Activated naive CD4-positive, alpha-beta T cell treated with Interleukin-2 at 50 U/mL for 16 hours (primary cell): ENCODE measurements around the gene FXYD3.
A peak's percentile ranks its signal among the peaks of the same experiment; 100 is the strongest.
"Not testable (repeated sequence)": the region's sequence is repeated elsewhere in the genome, so short reads cannot be mapped to it uniquely, and the experiment has no call there.

ENCODE experiments used
- DNase-seq: peaks from one replicate; pipeline ENCODE4 v3.0.0-alpha.2; 2020

The FXYD3 gene

DNA sequence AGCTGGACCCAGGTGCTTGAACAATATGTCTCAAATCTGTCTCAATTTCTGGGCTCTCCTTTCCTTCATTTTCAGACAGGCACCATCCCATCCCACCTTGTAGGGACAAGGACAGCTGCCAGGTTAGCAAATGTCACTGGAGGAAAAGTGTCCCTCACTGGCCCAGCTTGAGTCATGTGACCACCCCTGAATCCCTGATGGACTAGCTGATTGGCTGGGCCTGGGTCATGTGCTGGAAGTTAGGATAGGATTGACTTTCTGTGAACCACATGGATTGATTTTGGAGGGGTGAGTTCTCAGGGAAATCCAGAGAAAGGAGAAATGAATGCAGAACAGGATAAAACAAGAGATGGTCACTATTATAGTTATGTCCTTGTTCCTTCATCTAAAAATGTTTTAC lies 28.2 kb upstream of the FXYD3 start:
- DNase-seq, result no peak

DNA sequence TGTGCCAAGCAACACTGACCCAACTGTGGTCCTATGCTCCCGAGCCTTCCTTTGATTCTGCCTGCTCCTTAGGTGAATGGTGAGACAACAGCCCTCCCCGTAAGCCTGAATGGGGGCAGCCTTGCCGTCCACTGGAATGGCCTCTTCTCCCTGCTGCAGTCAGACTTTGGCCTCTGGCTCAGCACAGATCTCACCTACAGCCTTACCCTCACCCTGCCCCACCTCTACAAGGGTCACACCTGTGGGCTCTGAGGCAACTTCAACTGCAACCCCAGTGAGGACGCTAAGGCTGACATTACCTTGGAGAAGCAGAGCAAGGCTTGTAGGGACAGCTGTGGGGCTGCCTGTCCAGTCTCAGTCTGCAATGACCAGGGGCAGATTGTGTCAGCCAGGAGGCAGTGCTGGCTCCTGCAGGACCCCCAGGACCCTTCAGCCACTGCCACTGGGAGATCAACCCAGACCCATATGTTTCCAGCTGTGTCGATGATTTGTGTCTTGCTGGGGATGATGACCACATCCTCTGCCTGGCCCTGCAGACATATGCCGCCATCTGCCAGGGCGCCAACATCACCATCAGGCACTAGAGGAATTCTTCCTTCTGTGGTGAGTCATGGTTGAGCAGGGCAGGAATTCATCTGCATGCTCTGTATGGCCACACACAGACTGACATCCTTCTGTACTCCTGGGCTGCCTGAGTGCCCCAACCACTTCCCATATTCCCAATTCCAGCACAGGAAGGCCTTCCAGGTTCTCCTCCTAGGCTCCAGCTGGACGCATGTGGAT lies 27.3 kb upstream of the FXYD3 start:
- no peak for DNase-seq

DNA sequence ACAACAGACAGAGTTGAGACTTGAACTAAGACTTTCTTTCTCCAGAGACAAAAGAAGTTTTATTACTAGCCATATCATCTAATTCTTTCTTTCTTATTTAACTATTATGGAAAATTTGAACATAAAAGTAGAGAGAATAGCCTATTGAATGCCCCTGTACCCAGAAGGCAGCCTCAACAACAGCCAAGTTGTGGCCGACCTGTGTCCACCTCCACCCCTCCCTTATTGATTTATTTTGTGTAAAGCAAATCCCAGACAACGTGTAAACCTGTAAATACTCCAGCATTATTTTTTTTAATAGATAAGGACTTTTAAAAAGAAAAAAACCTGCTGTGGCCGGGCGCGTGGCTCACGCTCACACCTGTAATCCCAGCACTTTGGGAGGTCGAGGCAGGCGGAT lies 26.1 kb upstream of the FXYD3 start:
- DNase-seq, result no peak

DNA sequence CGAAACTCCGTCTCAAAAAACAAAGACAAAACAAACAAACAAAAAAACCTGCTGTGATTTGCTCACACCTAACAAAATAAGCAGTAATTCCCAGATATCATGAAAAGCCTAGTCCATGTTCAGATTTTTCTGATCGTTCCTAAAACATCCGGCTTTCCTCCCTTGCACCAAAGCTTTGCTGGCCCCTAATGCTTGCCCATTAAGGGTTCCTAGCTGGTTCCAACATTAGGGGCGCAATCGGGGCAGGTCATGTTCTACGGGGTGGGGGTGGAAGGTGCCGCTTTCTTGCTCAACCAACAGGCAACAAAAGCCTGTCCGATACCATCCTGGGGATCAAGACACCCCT lies 25.5 kb upstream of the FXYD3 start:
- DNase-seq, result no peak

DNA sequence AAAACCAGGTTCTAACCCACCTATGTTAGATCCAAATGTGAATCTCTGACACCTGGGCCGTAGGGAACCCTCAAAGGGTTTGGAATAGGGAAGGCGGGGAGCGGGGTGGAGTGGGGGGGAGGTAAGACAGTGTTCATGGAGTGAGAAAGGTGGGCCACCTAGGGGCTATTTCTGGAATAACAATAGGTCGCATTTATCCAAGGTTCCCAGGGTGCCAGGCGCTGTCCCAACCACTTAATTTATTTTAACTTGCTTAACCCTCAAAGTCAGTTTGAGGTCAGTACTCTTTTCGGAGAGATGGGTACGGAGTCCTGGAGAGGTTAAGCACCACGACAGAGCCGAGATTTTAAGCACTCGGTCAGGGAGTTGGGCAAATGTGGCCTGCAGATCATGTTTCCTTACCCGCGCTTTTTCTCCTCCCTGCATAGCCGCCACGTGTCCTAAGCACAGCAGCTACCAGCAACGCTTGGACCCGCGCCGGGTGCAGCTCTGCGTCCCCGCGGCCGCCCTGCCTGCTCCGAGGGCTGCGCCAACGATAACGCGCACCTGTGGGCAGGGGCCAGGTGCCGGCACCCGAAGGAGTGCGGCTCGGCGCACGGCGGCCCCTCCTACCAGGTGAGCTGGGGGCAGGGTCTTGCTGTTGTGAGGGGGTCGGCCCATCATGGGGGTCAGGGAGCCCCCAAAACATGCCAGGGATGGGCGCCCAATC lies 25.0 kb upstream of the FXYD3 start:
- DNase-seq, result peak; percentile 22

DNA sequence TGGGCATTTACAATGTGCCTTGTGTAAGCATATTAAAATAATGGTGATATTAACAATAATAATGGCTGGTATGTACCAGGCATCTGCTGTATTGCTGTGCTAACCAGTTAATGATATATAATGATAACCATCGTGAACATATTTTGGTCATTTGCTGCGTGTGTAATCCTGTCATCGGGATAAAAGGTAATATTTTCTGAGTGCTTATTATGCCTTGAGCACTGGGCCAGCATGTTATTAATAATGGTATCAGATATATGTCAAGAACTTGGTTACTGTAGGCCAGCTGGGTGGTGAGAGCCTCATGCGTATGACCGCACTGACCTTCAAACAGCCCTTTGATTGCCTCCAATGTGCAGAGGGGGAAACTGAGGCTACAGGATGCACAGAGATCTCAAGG lies 22.2 kb upstream of the FXYD3 start:
- DNase-seq, result no peak

DNA sequence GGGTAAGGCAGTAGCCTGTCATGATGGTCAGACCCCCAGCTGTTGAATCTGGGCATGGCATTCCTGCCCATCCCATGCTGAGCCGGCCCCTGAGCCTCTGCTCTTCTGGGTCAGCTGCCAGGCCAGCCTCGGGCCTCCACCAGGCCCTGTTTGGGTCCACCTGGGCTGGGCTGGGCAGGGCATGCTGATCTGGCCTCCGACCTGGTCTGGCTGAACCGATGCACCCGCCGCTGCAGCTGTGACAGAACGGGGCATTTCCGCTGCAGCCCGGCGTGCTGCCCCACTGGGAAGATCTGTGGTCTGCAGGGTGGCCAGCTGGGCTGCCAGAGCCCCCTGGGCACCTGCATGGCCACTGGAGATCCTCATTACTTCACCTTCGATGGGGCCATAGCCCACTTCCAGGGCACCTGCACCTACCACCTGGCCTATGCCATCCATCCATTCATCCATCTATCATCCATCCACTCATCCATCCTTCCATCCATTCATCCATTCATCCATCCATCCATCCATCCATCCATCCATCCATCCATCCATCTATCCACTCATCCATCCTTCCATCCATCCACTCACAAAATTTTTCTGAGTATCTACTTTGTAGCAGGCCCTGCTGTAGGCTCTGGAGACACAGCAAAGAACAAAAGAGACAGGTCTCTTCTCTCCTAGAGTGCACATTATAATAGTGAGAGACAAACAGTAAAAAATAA lies 21.5 kb upstream of the FXYD3 start:
- DNase-seq, result no peak

DNA sequence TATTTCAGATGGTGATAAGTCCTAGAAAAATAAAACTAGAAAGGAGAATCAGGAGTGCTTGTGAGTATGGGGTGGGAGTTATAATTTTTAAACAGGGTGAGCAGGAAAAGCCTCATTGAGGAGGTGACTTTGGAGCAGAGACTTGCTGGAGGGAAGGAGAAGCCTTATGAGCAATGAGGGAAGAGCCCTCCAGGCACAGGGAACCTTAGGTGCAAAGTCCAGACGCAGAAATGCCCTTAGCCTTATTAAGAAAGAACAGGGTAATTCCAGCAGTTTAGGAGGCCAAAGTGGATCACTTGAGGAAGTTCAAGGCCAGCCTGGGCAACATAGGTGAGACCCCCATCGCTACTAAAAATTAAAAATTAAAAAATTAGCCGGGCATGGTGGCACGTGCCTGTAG lies 21.0 kb upstream of the FXYD3 start:
- no peak for DNase-seq

DNA sequence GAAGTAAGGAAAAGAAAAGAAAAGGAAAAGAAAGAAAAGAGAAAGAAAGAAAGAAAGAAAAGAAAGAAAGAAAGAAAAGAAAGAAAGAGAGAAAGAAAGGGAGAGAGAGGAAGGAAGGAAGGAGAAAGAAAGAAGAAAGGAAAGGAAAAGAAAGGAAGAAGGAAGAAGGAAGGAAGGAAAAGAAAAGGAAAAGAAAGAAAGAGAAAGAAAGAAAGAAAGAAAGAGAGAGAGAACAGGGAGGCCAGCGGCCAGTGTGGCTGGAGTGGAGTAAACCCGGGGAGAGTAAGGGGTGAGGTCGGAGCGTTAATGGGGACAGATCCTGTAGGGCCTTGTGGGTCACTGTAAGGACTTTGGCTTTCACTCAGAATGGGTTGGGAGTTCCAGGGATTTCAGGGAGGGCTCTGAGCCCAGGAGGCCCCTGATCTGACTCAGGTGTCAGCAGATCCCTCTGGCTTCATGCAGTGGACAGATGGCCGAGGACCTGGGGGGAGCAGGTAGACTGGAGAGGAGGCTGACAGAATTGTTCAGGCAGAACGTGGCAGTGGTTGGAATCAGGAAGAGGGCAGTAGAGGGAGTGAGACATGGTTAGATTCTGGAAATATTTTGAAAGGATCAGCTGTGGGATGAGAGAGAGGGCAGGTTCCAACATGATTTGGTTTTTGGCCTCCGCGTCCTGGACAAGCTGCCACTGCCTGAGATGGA lies 19.8 kb upstream of the FXYD3 start:
- no peak for DNase-seq

DNA sequence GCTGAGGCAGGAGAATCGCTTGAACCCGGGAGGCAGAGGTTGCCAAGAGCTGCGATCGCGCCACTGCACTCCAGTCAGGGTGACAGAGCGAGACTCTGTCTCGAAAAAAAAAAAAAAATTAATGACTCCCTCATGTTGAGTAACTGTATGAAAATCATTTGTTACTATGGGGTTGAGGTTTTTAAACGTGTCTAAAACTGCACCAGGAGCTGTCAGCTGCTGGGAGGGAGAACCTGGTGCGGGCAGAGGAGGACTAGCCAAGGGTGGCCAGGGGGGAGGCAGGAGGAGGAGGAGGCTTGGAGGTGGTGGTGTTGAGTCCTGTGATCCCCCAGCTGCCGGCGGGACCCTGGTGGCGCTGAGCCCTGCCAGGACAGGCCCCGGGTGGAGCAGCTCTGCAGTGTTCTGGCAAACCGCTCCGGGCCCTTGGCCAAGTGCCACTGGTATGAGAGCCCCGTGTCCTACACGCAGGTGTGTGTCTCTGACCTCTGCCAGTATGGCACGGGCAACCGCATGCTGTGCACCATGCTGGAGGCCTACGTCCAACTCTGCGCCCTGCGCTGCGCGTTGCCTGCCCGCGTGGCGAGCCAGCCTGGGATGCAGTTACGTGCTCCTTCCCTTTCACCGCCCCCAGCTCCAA lies 17.1 kb upstream of the FXYD3 start:
- no peak for DNase-seq

DNA sequence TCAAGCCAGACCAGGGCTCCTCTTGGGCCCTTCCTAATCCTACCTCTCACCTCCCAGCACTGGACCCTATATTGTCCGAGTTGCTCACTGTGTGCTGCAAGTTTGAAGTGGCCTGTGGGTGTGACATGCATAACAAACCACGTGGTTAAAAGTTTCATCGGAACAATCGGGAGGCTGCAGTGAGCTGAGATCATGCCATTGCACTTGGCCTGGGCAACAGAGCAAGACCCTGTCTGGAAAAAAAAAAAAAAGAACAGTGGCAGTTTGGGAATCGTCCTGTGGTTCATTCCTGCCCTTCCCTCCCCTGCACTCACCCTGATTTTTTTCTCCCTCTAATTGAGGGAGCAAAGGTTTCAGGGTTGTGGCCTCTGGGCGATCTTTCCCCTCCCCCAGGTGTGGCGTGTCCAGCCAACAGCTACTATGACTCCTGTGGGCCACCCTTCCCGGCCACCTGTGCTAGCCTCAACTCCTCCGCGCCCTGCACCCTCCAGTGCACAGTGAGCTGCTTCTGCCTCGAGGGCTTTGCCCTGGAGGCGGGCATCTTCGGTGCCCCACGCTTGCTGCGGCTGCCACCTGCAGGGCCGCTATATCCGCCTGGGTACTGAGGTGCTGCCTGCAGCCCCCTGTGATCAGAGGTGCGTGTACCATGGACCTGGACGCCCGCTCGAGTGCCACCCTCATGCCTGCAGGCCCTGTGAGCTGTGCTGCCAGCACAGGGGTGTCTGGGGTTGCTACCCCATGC lies 16.3 kb upstream of the FXYD3 start:
- no peak for DNase-seq

DNA sequence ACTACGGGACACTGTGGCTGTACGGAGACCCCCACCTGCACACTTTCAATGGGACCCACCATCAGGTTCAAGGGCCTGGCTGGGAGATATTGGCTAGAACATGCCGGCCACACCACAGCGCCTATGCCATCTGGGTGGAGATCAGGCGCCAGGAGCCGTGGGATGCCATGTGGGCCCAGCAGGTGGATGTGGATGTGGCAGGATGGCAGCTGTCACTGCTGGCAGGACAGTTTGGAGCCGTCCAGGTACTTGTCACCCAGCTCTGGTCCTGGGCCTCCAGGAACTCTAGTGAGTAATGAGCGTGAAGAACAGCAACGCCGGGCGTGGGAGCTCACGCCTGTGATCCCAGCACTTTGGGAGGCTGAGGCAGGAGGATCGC lies 15.7 kb upstream of the FXYD3 start:
- no peak for DNase-seq

DNA sequence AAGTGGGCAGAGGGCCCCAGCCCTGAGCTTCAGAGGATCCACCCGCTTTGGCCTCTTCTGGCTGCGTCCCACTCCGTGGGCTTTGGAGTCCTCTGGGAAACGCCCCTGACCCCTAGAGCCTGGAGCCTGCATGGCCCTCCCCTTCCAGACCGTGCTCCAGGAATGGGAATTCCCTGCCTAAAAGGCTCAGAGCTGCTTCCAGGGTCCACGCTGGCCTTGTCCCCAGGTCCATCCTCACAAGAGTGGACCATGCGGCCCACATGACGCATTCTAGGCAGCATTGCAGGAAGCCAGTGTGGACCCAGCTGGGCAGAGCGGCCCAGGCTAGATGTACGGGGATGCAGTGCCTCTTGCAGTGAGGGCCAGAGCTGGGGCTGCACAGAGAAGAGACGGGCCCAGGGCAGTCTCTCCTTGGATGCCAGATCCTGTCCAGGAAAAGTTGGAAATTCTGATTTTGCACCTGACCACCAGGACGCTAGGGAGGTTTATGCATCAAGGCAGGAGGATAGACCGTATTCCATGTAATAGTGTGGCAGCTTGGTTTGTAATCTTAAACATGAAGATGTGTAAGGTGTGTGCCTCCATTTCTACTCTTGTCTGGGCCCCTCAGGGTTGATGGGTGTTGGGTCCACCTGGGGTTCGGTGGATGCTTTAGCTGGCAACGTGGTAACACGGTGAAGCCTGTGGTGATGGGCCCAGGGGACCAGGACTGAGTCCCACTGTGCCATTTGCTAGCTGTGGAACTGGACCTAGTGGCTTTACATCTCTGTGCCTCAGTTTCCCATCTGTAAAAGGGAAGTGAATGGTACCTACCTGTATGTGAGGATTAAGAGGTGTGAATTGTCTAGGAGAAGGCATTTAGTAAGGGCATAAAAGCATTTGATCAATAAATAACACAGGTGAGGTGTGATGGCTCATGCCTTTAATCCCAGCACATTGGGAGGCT lies 14.8 kb upstream of the FXYD3 start:
- no peak for DNase-seq

DNA sequence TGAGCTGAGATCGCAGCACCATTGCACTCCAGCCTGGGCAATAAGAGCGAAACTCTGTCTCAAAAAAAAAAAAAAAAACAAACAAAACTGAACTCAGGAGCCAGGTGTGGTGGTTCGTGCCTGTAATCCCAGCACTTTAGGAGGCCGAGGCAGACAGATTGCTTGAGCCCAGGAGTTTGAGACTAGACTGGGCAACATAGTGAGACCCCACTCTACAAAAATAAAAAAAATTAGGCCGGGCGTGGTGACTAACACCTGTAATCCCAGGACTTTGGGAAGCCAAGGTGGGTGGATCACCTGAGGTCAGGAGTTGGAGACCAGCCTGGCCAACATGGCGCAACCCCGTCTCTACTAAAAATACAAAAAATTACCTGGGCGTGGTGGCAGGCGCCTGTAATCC lies 13.7 kb upstream of the FXYD3 start:
- DNase-seq, result not testable (repeated sequence)

DNA sequence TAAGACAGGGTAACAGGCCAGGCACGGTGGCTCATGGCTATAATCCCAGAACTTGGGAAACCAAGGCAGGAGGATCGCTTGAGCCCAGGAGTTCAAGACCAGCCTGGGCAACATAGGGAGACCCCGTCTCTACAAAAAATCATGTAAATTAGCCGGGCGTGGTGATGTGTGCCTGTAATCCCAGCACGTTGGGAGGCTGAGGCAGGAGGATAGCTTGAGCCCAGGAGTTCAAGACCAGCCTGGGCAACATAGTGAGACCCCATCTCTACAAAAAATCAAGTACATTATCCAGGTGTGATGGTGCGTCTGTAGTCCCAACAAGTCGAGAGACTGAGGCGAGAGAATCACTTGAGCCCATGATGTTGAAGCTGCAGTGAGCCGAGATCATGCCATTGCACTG lies 12.0 kb upstream of the FXYD3 start:
- not testable (repeated sequence) for DNase-seq

DNA sequence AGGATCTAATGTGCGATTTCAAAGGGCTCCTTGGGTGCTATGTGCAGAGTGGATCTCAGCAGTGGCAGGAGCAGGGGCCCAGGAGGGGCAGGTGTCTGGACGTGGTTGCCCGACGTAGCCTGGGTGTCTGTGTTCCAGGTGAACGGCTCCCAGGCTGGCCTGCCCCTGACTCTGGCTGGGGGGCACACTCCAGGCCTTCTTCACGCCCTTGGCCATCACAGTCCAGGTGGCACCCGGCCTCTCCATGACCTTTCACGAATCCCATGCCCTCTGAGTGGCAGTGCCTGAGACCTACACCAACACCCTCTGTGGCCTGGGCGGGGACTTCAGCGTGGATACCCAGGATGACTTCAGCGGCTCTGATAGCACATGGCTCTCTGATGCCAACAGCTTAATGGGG lies 11.3 kb upstream of the FXYD3 start:
- DNase-seq, result no peak

DNA sequence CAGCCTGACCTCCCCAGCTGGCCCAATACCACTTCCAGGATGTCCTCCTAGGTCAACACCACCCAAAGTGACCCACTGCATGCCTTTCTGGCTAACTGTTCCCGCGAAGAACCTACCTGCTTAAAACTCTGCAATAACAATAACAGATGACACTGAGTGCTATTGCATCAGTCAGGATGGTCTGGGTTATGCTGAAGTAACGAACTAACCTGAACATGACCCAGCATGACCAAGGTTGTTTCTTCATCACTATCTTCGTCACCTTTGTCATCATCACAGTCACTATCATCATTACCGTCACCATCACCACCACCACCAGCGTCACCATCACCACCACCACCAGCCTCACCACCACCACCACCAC lies 10.6 kb upstream of the FXYD3 start:
- no peak for DNase-seq

DNA sequence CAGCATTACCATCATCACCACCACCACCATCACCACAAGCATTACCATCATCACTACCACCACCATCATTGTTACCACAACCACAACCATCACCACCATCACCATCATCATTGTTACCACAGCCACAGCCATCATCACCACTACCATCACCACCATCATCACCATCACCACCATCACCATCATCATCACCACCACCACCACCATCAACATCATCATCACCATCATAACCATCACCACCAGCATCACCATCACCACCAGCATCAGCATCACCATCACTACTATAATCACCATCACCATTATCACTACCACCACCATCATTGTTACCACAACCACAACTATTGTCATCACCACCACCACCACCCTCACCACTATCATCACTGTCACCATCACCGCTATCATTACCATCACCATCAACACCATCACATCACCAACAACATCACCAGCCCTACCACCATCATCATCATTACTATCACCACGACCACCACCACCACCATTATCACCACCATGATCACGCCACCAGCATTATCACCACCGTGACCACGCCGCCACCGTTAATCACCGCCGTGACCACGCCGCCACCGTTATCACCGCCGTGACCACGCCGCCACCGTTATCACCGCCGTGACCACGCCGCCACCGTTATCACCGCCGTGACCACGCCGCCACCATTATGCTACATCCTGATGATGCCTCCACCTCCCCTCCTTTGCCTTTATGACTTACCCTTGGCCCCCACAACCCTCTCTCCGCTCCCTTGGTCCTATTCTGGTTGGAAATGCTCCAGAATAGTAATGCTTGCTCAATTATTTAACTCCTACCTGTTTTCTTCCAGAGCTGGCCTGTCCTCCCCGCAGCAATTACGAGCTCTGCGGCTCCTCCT lies 10.0 kb upstream of the FXYD3 start:
- no peak for DNase-seq

DNA sequence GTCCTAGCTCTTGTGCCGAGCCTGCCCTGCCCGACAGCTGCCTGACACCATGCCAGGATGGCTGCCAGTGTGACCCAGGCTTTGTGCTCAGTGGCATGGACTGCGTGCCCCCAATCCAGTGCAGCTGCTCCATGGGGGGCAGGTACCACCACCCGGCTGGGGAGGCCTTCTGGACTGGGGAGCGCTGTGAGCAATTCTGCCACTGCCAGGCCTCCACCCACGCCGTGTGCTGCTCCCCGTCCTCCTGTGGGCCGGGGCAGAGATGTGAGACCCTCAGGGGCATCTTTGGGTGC lies 9.4 kb upstream of the FXYD3 start:
- DNase-seq, result no peak

DNA sequence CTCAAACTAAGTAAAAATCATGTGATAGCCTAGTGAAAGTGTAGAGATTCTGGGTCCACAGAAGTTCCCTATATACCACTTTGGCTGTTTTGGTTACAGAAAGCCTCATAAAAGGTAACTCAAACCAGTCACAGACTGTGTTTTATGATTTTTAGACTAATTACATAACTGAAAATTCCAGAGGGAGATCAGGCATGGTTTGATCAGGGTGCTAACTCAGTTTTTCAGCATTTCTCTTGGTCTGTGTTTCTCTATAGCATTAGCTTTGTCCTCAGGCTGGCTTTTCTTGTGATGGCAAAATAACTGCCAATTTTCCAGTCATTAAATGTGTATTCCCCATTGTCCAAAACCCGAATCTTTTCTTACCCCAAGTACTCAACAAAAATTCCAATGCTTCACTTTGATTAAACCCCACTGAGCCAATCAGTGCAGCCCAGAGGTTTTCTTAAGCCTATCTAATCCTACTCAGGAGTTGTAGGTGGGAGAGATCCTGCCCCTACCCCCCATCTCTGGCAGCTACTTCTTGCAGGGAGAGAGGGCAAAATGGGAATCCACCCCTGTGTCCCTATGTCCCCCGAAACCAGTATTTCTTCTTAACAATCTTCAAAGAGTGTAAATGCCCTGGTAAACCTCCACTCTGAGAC lies 8.6 kb upstream of the FXYD3 start:
- no peak for DNase-seq
